SU-DHL-6 (cell line): Measurements from ENCODE around the gene PTPN20.

Source experiments
- H2AFZ ChIP-seq: fragments of 200-600 bp; sonication (generic); 2 replicates; pipeline ENCODE4 v1.6.1; 2014; ENCODE audit warnings: low read depth, mild to moderate bottlenecking, moderate library complexity, mixed read lengths, antibody characterized with exemption, low read length; ENCODE audit not compliant: severe bottlenecking
- H3F3A ChIP-seq: fragments of 200-600 bp; shearing (Covaris generic); 2 replicates; pipeline ENCODE4 v1.6.0; 2016; ENCODE audit warnings: antibody characterized with exemption, mild to moderate bottlenecking; ENCODE audit not compliant: insufficient read depth
- H3K27ac ChIP-seq: fragments of 200-600 bp; sonication (generic); 2 replicates; pipeline ENCODE4 v1.5.1; 2016; ENCODE audit warnings: low read depth, mild to moderate bottlenecking, low read length, moderate library complexity, mixed read lengths
- H3K27me3 ChIP-seq: fragments of 200-600 bp; sonication (generic), shearing (Covaris generic); 2 replicates; pipeline ENCODE4 v1.6.0; 2014; ENCODE audit warnings: mild to moderate bottlenecking, low read length
- H3K36me3 ChIP-seq: fragments of 200-600 bp; sonication (generic); 2 replicates; pipeline ENCODE4 v1.6.1; 2014; ENCODE audit warnings: mild to moderate bottlenecking, low read length, mixed read lengths
- H3K4me2 ChIP-seq: fragments of 300-600, 200-600 bp; shearing (Covaris generic), sonication (generic); 2 replicates; pipeline ENCODE4 v1.6.0; 2014; ENCODE audit warnings: low read length, low read depth, mild to moderate bottlenecking; ENCODE audit not compliant: poor library complexity, severe bottlenecking
- H3K4me3 ChIP-seq: fragments of 200-600 bp; sonication (generic); 2 replicates; pipeline ENCODE4 v1.5.1; 2014; ENCODE audit warnings: antibody characterized with exemption, low read length, mild to moderate bottlenecking, mixed read lengths; ENCODE audit not compliant: insufficient read depth, poor library complexity, severe bottlenecking
- H3K79me2 ChIP-seq: fragments of 200-600 bp; sonication (generic); 2 replicates; pipeline ENCODE4 v1.6.1; 2014; ENCODE audit warnings: mild to moderate bottlenecking, low read length, moderate library complexity; ENCODE audit not compliant: insufficient read depth
- H3K9ac ChIP-seq: fragments of 200-600 bp; sonication (generic); 2 replicates; pipeline ENCODE4 v1.7.0; 2014; ENCODE audit warnings: mild to moderate bottlenecking, low read length
- H3K9me2 ChIP-seq: fragments of 200-600 bp; sonication (generic); replicated peaks from 2 replicates; pipeline ENCODE4 v1.6.1; 2014; ENCODE audit warnings: low read length; ENCODE audit not compliant: insufficient read depth
- H3K9me3 ChIP-seq: fragments of 200-600 bp; sonication (generic); 2 replicates; pipeline ENCODE4 v1.6.1; 2014; ENCODE audit warnings: low read length, mixed read lengths; ENCODE audit not compliant: insufficient read depth
- H4K20me1 ChIP-seq: fragments of 200-600 bp; sonication (generic); 2 replicates; pipeline ENCODE4 v1.6.1; 2014; ENCODE audit warnings: low read depth, mild to moderate bottlenecking, antibody characterized with exemption, low read length, moderate library complexity, mixed read lengths
- EZH2phosphoT487 ChIP-seq: fragments of 200-600 bp; sonication (generic), shearing (Covaris generic); conservative IDR thresholded peaks from 2 replicates; pipeline ENCODE4 v1.6.1; 2018; ENCODE audit warnings: mild to moderate bottlenecking, antibody characterized with exemption, low read length, moderate library complexity, mixed read lengths
- TF ChIP-seq, protein P1 (sequence below): fragments of 200-600 bp; sonication (generic); IDR thresholded peaks from one replicate; pipeline ENCODE4 v1.5.1; 2017; ENCODE audit warnings: antibody characterized with exemption, mild to moderate bottlenecking, low read length, moderate library complexity; ENCODE audit not compliant: insufficient read depth, poor library complexity, severe bottlenecking

PTPN20 gene

GRCh38 chr10:47028466-47028865, 117.2 kb downstream of the PTPN20 start:
- no peak for TF ChIP-seq EZH2phosphoT487
- TF ChIP-seq, protein P1, sequence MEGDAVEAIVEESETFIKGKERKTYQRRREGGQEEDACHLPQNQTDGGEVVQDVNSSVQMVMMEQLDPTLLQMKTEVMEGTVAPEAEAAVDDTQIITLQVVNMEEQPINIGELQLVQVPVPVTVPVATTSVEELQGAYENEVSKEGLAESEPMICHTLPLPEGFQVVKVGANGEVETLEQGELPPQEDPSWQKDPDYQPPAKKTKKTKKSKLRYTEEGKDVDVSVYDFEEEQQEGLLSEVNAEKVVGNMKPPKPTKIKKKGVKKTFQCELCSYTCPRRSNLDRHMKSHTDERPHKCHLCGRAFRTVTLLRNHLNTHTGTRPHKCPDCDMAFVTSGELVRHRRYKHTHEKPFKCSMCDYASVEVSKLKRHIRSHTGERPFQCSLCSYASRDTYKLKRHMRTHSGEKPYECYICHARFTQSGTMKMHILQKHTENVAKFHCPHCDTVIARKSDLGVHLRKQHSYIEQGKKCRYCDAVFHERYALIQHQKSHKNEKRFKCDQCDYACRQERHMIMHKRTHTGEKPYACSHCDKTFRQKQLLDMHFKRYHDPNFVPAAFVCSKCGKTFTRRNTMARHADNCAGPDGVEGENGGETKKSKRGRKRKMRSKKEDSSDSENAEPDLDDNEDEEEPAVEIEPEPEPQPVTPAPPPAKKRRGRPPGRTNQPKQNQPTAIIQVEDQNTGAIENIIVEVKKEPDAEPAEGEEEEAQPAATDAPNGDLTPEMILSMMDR: no peak
- Histone ChIP-seq H3K9me2 (no peaks in the 10 kb centered on the region), H3K79me2 (no peaks in the 10 kb centered on the region), H3K27me3 (no peaks in the 10 kb centered on the region), H3K36me3 (no peaks in the 10 kb centered on the region), H4K20me1 (no peaks in the 10 kb centered on the region), H3K4me3 (no peak overlapping the region), H3K4me2 (no peak overlapping the region), H2AFZ (no peak overlapping the region), H3K27ac (no peak overlapping the region), H3F3A (no peaks in the 10 kb centered on the region), H3K9ac (no peak overlapping the region), H3K9me3 (no peaks in the 10 kb centered on the region)

DNA sequence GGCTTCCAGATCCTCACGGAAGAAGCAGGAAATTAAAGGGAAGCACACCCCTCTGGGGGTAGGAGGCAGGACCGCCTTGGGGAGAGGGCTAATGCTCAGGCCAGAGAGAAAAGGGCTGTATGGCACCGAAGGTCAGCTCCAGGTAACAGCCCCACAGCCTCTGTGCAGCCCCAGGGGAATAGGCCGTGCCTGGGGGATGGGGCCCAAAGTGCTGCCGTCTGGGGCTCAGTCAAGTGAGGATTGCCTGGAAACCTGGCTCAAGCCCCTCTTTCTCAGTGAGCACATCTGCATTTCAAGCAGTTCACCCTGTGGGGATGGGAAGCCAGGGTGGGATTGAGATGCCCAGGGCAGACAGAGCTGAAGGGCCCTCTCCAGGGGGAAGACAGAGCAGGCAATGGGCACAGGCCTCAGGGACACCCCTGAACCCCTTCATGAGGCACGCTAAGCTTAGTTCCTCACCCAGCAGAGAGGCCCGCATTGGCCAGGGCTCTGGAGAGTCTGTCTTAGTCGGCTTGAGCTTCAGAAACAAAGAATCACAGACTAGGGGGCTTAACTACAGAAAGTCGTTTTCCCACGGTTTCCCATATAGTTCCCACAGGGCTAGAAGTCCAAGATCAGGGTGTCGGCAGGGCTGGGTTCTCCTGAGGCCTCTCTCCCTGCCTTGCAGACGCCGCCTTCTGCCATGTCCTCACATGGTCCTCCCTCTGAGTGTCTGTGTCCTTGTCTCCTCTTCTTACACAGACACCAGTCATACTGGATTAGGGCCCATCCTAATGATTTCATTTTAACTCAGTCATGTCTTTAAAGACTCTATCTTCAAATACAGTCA, 118.2 kb downstream of the PTPN20 start:
- no peaks in the 10 kb centered on the region for H3F3A ChIP-seq
- H3K9me2 ChIP-seq: no peaks in the 10 kb centered on the region
- H3K4me2 ChIP-seq: no peak overlapping the region
- no peak overlapping the region for H3K4me3 ChIP-seq
- TF ChIP-seq, protein P1: no peak
- no peak for TF ChIP-seq EZH2phosphoT487
- no peaks in the 10 kb centered on the region for H3K27me3 ChIP-seq
- no peak overlapping the region for H2AFZ ChIP-seq
- no peaks in the 10 kb centered on the region for H3K9me3 ChIP-seq
- no peak overlapping the region for H3K27ac ChIP-seq
- H3K36me3 ChIP-seq: no peaks in the 10 kb centered on the region
- H4K20me1 ChIP-seq: no peaks in the 10 kb centered on the region
- no peaks in the 10 kb centered on the region for H3K79me2 ChIP-seq
- no peak overlapping the region for H3K9ac ChIP-seq

DNA sequence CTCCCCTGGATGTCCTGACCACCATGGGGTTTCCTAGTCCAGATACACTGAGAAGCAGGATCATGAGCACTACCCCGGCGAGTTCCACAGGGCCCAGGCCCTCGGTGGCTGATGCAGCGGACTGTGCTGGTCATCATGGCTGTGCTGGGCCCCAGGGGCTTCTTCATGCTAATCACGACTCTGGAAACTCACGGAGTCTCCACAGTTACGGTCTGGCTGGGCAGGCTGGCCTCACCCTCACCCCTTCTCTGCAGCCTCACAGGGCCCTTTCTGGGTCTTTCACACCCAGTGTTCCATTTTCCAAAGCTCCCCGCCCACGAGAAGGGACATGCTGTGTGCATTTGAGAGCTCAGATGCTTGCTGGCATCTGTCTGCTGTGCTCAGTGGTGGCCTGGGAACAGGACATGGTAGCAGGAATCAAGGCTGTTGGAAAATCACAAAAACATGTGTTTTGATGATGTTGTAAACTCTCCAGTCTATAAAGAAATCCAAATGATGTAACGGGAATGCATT, 119.0 kb downstream of the PTPN20 start:
- no peaks in the 10 kb centered on the region for H3K36me3 ChIP-seq

More for the DNA sequence above, 119.0 kb downstream of the PTPN20 start:
- no peaks in the 10 kb centered on the region for H3K9me3 ChIP-seq
- H3K27ac ChIP-seq: no peak overlapping the region
- no peak overlapping the region for H3K4me3 ChIP-seq
- TF ChIP-seq, protein P1: no peak
- TF ChIP-seq EZH2phosphoT487: no peak
- H3K4me2 ChIP-seq: no peak overlapping the region
- no peaks in the 10 kb centered on the region for H4K20me1 ChIP-seq
- H3K27me3 ChIP-seq: no peaks in the 10 kb centered on the region
- H2AFZ ChIP-seq: no peak overlapping the region
- no peaks in the 10 kb centered on the region for H3K9me2 ChIP-seq
- no peak overlapping the region for H3K9ac ChIP-seq
- no peaks in the 10 kb centered on the region for H3F3A ChIP-seq
- H3K79me2 ChIP-seq: no peaks in the 10 kb centered on the region
